Measurements from ENCODE around the gene C1QTNF2. TPM values are rescaled to one million over a fixed set of nuclear protein-coding genes. Genes with fewer than 3 reads are reported as not detected.
"Not testable (repeated sequence)": the region's sequence is repeated elsewhere in the genome, so short reads cannot be mapped to it uniquely, and the experiment has no call there.

The C1QTNF2 gene
- total RNA-seq, 1 experiment from 2014 or later, result not detected

DNA sequence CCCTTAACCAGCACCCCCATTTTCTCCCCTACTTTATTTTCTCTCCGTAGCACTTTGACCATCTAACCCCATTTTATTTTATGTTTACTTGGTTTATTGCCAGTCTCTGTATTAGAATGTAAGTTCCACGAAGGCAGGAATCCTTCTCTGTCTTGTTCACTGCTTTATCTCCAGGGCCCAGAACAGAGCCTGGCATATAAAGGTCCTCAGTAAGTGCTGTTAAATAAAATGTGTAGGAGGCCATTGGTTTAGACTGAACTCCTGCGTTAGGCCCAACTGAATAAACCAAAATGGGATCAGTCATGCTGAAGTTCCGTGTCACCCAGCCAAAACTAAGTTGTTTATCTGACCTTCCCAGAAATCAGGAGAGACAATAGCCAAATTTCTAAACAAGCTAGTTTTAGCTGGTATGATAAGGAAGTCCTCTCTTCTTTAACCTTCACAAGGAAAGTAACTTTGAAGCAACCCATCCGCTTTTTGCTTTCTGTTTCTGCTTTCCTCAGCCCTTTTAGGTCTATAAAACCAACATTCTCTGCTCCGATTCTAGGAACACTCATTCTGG is 29.0 kb downstream of the C1QTNF2 start:
- ChIA-PET CTCF (interaction anchor here (0.7 to 9.8 kb wide), 11 partner anchors 9 to 1077 kb away, joined by 3 to 317 read pairs (median 4); no protein-coding TSS in a partner anchor), POLR2A (interaction anchor here (0.6 to 1.6 kb wide), 2 partner anchors 18 to 143 kb away, joined by 3 to 7 read pairs; no protein-coding TSS in a partner anchor)
- Mint-ChIP-seq H3K9me3 (ENCODE audit: unreplicated experiment) (no peaks in the 10 kb centered on the region), H3K27ac (ENCODE audit: low read depth, unreplicated experiment) (no peak overlapping the region), H3K36me3 (ENCODE audit: insufficient read depth, unreplicated experiment) (peaks cover 6% of the 10 kb centered on the region), H3K4me1 (ENCODE audit: insufficient read depth, unreplicated experiment) (no peaks in the 10 kb centered on the region), H3K4me3 (ENCODE audit: unreplicated experiment) (no peak overlapping the region), H3K27me3 (ENCODE audit: insufficient read depth, unreplicated experiment) (no peaks in the 10 kb centered on the region)
- intact Hi-C loops (cut with micrococcal nuclease), result no loop called here
- no peak for DNase-seq (ENCODE audit: unreplicated experiment)
- no TSS peak for BruUV-seq (replicated peaks)
- TF ChIP-seq, protein P1, sequence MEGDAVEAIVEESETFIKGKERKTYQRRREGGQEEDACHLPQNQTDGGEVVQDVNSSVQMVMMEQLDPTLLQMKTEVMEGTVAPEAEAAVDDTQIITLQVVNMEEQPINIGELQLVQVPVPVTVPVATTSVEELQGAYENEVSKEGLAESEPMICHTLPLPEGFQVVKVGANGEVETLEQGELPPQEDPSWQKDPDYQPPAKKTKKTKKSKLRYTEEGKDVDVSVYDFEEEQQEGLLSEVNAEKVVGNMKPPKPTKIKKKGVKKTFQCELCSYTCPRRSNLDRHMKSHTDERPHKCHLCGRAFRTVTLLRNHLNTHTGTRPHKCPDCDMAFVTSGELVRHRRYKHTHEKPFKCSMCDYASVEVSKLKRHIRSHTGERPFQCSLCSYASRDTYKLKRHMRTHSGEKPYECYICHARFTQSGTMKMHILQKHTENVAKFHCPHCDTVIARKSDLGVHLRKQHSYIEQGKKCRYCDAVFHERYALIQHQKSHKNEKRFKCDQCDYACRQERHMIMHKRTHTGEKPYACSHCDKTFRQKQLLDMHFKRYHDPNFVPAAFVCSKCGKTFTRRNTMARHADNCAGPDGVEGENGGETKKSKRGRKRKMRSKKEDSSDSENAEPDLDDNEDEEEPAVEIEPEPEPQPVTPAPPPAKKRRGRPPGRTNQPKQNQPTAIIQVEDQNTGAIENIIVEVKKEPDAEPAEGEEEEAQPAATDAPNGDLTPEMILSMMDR (IDR thresholded peaks at IDR 0.05; ENCODE audit: unreplicated experiment), result no peak

DNA sequence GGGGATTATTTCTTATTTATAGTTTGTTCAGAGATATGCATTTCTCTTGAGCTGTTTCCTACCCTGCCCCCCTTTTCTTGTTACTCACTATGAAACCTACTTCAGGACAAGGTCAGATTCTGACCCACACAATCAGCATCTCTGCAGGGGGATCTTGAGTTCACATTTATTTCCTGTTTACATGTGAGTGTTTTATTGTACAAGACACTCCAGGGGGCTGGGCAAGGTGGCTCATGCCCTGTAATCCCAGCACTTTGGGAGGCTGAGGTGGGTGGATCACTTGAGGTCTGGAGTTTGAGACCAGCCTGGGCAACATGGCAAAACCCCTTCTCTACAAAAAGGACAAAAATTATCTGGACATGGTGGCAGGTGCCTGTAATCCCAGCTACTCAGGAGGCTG is 29.9 kb downstream of the C1QTNF2 start:
- H3K27me3 Mint-ChIP-seq (ENCODE audit: insufficient read depth, unreplicated experiment); H3K27ac Mint-ChIP-seq (ENCODE audit: low read depth, unreplicated experiment); DNase-seq (ENCODE audit: unreplicated experiment); H3K9me3 Mint-ChIP-seq (ENCODE audit: unreplicated experiment); H3K4me1 Mint-ChIP-seq (ENCODE audit: insufficient read depth, unreplicated experiment); H3K4me3 Mint-ChIP-seq (ENCODE audit: unreplicated experiment); POLR2A ChIA-PET; BruUV-seq (replicated peaks); H3K36me3 Mint-ChIP-seq (ENCODE audit: insufficient read depth, unreplicated experiment); intact Hi-C loops (cut with micrococcal nuclease): not testable (repeated sequence)
- CTCF ChIA-PET, result interaction anchor here (0.7 to 8.2 kb wide), 2 partner anchors 16 to 97 kb away, joined by 3 to 197 read pairs; no protein-coding TSS in a partner anchor

DNA sequence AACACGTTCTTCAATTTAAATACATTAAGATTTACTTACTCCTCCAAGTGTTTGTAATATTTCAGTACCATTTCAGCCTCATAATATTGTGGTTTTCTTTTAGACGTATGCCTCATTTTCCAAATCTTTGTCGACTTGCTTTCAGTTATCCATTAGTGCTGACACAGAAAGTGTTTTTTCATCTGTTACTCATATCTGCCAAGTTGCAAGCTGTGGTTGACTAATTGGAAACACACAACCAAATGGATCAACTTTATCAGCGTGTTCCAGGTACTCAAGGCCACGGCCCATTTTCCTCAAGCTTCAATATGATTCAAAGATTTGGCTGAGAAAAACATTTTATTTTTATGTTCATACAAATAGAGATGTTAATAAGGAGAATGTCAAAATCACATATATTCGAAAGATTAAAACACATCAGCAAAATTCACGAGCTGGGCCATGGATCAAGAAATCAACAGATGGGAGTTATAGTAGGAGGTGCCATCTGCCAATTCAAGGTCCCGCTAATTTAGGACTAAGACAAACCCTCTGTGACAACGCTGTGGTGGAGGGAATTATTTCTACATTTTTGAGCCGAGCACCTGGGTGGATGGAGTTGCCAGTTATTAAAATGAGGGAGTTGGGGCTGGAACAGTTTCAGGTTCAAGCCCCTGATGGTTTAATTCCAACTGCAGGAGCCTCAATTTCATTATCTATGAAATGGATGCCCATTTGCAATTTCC is 30.9 kb downstream of the C1QTNF2 start:
- H3K4me3 Mint-ChIP-seq (ENCODE audit: unreplicated experiment), result no peak overlapping the region
- intact Hi-C loops (cut with micrococcal nuclease), result no loop called here
- H3K9me3 Mint-ChIP-seq (ENCODE audit: unreplicated experiment), result no peaks in the 10 kb centered on the region
- TF ChIP-seq, protein P1 (IDR thresholded peaks at IDR 0.05; ENCODE audit: unreplicated experiment), result no peak
- H3K27ac Mint-ChIP-seq (ENCODE audit: low read depth, unreplicated experiment), result no peak overlapping the region
- ChIA-PET CTCF (interaction anchor here (0.5 to 3.7 kb wide), 2 partner anchors 36 to 141 kb away, joined by 3 to 18 read pairs; no protein-coding TSS in a partner anchor), POLR2A (no interaction called here)
- no peaks in the 10 kb centered on the region for H3K4me1 Mint-ChIP-seq (ENCODE audit: insufficient read depth, unreplicated experiment)
- no peaks in the 10 kb centered on the region for H3K27me3 Mint-ChIP-seq (ENCODE audit: insufficient read depth, unreplicated experiment)
- H3K36me3 Mint-ChIP-seq (ENCODE audit: insufficient read depth, unreplicated experiment), result peaks cover 6% of the 10 kb centered on the region
- no TSS peak for BruUV-seq (replicated peaks)
- no peak for DNase-seq (ENCODE audit: unreplicated experiment)

DNA sequence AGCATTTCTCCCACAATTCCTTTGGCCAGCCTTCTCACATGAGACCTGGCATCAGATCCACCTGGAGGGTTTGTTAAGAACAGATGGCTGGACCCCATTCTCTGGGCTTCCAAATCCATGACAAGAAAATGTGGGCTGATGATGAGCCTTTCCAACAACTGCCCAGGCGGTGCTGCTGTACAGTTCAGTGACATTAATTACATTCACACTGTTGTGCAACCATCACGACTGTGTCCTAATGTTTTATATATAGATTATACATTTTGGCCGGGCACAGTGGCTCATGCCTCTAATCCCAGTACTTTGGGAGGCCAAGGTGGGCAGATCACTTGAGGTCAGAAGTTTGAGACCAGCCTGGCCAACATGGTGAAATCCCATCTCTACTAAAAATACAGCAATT is 35.7 kb downstream of the C1QTNF2 start:
- H3K4me3 Mint-ChIP-seq (ENCODE audit: unreplicated experiment); H3K36me3 Mint-ChIP-seq (ENCODE audit: insufficient read depth, unreplicated experiment); H3K27me3 Mint-ChIP-seq (ENCODE audit: insufficient read depth, unreplicated experiment); H3K4me1 Mint-ChIP-seq (ENCODE audit: insufficient read depth, unreplicated experiment); BruUV-seq (replicated peaks); intact Hi-C loops (cut with micrococcal nuclease); H3K27ac Mint-ChIP-seq (ENCODE audit: low read depth, unreplicated experiment); DNase-seq (ENCODE audit: unreplicated experiment); H3K9me3 Mint-ChIP-seq (ENCODE audit: unreplicated experiment): not testable (repeated sequence)
- POLR2A ChIA-PET, result interaction anchor here (0.7 to 2.4 kb wide), 4 partner anchors 9 to 45 kb away, joined by 3 to 17 read pairs (median 4); no protein-coding TSS in a partner anchor
- CTCF ChIA-PET, result interaction anchor here (0.6 to 11.9 kb wide), 4 partner anchors 10 to 1196 kb away, joined by 4 to 69 read pairs (median 4); no protein-coding TSS in a partner anchor

DNA sequence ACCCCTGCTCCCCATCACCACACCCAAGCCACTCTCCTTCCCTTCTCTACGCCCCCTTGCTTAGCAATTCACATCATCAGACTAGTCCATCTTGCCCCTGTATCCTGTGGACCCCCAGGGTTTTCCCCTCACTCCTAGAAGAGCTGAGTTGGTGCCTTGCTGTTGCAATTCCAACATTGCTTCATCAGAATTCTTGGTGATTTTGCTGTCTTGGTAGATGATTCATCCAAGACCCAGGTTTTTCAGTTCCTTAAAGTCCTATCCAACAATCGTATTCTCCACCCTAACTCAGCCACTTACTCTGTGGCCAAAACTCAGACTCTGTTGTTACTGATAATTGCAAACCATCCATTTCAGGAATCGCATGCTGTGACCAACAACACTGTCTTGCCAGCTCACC is 36.7 kb downstream of the C1QTNF2 start:
- CTCF ChIA-PET, result interaction anchor here (0.6 to 11.9 kb wide), 7 partner anchors 9 to 889 kb away, joined by 3 to 69 read pairs (median 6); no protein-coding TSS in a partner anchor
- no TSS peak for BruUV-seq (replicated peaks)
- intact Hi-C loops (cut with micrococcal nuclease), result no loop called here
- no peaks in the 10 kb centered on the region for H3K9me3 Mint-ChIP-seq (ENCODE audit: unreplicated experiment)
- no peak overlapping the region for H3K4me3 Mint-ChIP-seq (ENCODE audit: unreplicated experiment)
- TF ChIP-seq, protein P1 (IDR thresholded peaks at IDR 0.05; ENCODE audit: unreplicated experiment), result no peak
- H3K4me1 Mint-ChIP-seq (ENCODE audit: insufficient read depth, unreplicated experiment), result peaks cover 10% of the 10 kb centered on the region
- no peaks in the 10 kb centered on the region for H3K36me3 Mint-ChIP-seq (ENCODE audit: insufficient read depth, unreplicated experiment)
- no peaks in the 10 kb centered on the region for H3K27me3 Mint-ChIP-seq (ENCODE audit: insufficient read depth, unreplicated experiment)
- H3K27ac Mint-ChIP-seq (ENCODE audit: low read depth, unreplicated experiment), result no peak overlapping the region
- POLR2A ChIA-PET, result interaction anchor here (0.6 to 2.4 kb wide), 4 partner anchors 10 to 137 kb away, joined by 3 to 17 read pairs (median 4); no protein-coding TSS in a partner anchor
- DNase-seq (ENCODE audit: unreplicated experiment), result peak; percentile 75
